ENCODE measurements around the gene TUBA8. TPM values are rescaled to one million over a fixed set of nuclear protein-coding genes. Genes with fewer than 3 reads are reported as not detected.
"Not testable (repeated sequence)": the region's sequence is repeated elsewhere in the genome, so short reads cannot be mapped to it uniquely, and the experiment has no call there.

The TUBA8 gene
- total RNA-seq, 1 donor from 2014 or later, result 1.8 TPM

- Mint-ChIP-seq H3K36me3 (ENCODE audit: low read depth) (peaks cover 3% of the 10 kb centered on the region), H3K27ac (no peak overlapping the region), H3K4me3 (ENCODE audit: low read depth) (no peak overlapping the region), H3K4me1 (ENCODE audit: low read depth) (peaks cover 20% of the 10 kb centered on the region), H3K9me3 (no peaks in the 10 kb centered on the region), H3K27me3 (ENCODE audit: low read depth) (peaks cover 28% of the 10 kb centered on the region)
- intact Hi-C loops (cut with micrococcal nuclease), result loop anchor here (5.0 kb wide), 1 partner anchor 37 kb away; the partner anchor contains the start of gene PEX26
- no peak for DNase-seq (ENCODE audit: low spot score)
Measured at GRCh38 chr22:18114495-18114894, 3.9 kb downstream of the TUBA8 start.

DNA sequence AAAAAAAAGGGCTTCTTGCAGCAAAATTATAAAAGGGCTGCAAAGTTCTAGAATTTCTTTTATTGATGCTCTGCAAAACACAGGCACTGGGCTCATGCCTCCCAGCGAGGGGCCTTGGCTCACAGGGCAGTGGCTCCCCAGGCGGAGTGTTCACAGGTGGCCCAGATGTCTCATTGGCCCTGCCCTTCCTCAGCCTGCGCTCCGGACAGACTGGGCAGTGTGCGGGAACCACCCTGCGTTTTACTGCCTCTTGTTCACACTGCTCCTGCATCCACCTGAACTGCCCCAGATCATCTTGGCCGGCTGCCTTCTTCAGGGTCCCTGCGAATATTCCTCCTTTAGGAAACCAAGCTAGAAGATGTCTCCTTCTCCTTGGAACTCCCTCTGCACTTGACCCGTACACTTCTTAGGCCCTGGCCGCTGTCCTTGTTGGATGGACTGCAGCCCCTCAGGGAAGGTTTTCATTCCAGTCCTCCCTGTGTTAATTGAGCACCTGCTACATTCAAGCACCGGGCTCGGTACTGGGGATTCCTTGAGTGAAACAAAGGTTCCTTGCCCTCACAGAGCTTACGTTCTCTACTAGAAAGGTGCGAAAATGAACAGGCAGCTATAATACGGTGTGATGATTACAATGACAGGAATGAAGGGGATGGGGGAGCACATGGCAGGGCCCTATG, 4.5 kb downstream of the TUBA8 start:
- no peak overlapping the region for H3K4me3 Mint-ChIP-seq (ENCODE audit: low read depth)
- H3K27ac Mint-ChIP-seq, result no peak overlapping the region
- peaks cover 19% of the 10 kb centered on the region for H3K4me1 Mint-ChIP-seq (ENCODE audit: low read depth)
- H3K27me3 Mint-ChIP-seq (ENCODE audit: low read depth), result peaks cover 22% of the 10 kb centered on the region
- intact Hi-C loops (cut with micrococcal nuclease), result loop anchor here (5.0 kb wide), 1 partner anchor 38 kb away; the partner anchor contains the start of gene PEX26
- DNase-seq (ENCODE audit: low spot score), result no peak
- no peaks in the 10 kb centered on the region for H3K9me3 Mint-ChIP-seq
- H3K36me3 Mint-ChIP-seq (ENCODE audit: low read depth), result no peaks in the 10 kb centered on the region

- intact Hi-C loops (cut with micrococcal nuclease), result no loop called here
- Mint-ChIP-seq H3K4me1 (ENCODE audit: low read depth) (peaks cover 21% of the 10 kb centered on the region), H3K36me3 (ENCODE audit: low read depth) (no peaks in the 10 kb centered on the region), H3K4me3 (ENCODE audit: low read depth) (no peak overlapping the region), H3K9me3 (no peaks in the 10 kb centered on the region), H3K27ac (no peak overlapping the region), H3K27me3 (ENCODE audit: low read depth) (peaks cover 19% of the 10 kb centered on the region)
- DNase-seq (ENCODE audit: low spot score), result no peak
Measured at GRCh38 chr22:18115906-18116371, 5.3 kb downstream of the TUBA8 start.

GRCh38 chr22:18116634-18117033, 6.0 kb downstream of the TUBA8 start:
- no peak overlapping the region for H3K27ac Mint-ChIP-seq
- intact Hi-C loops (cut with micrococcal nuclease), result no loop called here

DNA sequence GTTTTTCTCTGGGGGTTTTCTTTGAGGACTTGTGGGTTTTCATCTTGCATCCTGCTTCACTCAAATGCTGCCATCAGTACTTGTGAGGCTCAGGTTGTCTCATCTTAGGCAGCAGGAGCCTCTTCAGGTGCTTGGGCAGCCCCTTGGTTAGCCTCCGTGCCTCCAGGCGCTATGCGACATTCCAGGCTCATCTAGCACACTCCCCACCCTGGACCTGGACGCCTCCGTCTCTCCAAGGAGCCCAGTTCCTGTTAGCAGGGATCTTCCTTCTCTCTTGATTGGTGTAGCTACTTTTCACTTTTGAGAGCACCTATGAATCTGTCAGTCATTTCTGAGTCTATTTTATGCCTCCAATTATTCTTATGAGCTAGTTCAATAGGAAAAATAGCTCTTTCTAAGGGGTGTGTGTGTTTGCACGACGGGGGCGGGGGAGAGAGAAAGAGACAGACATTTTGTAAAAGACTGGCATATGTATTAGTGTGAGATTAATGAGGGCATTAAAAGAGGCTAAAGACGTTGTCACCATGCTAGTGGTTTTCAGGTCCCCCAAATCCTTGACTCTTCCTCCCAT, 7.8 kb downstream of the TUBA8 start:
- no peaks in the 10 kb centered on the region for H3K9me3 Mint-ChIP-seq
- H3K4me3 Mint-ChIP-seq (ENCODE audit: low read depth), result no peak overlapping the region
- H3K4me1 Mint-ChIP-seq (ENCODE audit: low read depth), result peaks cover 21% of the 10 kb centered on the region
- no peak overlapping the region for H3K27ac Mint-ChIP-seq
- DNase-seq (ENCODE audit: low spot score), result no peak
- no peaks in the 10 kb centered on the region for H3K27me3 Mint-ChIP-seq (ENCODE audit: low read depth)
- H3K36me3 Mint-ChIP-seq (ENCODE audit: low read depth), result no peaks in the 10 kb centered on the region
- intact Hi-C loops (cut with micrococcal nuclease), result no loop called here

More at GRCh38 chr22:18116634-18117033, 6.0 kb downstream of the TUBA8 start:
- DNase-seq (ENCODE audit: low spot score), result no peak
- peaks cover 21% of the 10 kb centered on the region for H3K4me1 Mint-ChIP-seq (ENCODE audit: low read depth)
- H3K9me3 Mint-ChIP-seq, result no peaks in the 10 kb centered on the region
- H3K36me3 Mint-ChIP-seq (ENCODE audit: low read depth), result no peaks in the 10 kb centered on the region
- peaks cover 14% of the 10 kb centered on the region for H3K27me3 Mint-ChIP-seq (ENCODE audit: low read depth)
- no peak overlapping the region for H3K4me3 Mint-ChIP-seq (ENCODE audit: low read depth)

DNA sequence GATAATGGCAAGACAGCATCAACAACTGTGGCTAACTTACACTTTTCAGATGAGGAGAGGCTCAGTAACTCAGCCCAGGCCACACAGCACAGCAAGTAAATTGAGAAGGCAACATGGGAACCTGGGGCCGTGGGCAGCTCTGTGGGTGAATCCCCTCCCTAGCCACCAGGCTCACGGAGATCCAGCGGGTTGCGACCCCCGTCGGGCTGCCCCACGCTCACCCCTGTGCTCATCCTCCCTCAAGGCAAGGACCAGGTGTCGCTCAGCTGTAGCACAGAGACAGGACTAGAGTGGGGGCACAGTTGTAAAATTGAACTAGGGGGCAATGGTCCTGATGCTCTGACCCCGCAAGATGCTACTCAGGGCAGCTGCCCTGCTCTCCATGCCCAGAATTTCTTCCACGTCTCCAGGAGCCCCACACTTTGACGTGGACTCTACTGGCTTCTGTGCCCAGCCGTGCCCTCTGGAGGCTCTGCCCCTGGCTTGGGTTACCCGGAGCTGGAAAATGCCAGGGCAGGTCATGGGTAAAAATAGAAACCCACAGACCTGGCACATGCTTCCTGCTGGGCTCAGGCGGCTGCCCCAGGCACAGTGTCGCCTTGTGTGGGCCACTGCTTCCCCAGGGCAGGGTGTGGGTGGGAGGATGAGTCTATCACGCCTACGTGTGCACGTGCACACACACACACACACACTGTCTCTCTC, 9.0 kb downstream of the TUBA8 start:
- intact Hi-C loops (cut with micrococcal nuclease), result no loop called here
- peak overlapping the region; percentile 24 for H3K27ac Mint-ChIP-seq
- no peaks in the 10 kb centered on the region for H3K9me3 Mint-ChIP-seq
- no peak for DNase-seq (ENCODE audit: low spot score)
- H3K36me3 Mint-ChIP-seq (ENCODE audit: low read depth), result no peaks in the 10 kb centered on the region
- no peak overlapping the region for H3K4me3 Mint-ChIP-seq (ENCODE audit: low read depth)
- H3K27me3 Mint-ChIP-seq (ENCODE audit: low read depth), result no peaks in the 10 kb centered on the region
- peaks cover 11% of the 10 kb centered on the region for H3K4me1 Mint-ChIP-seq (ENCODE audit: low read depth)

GRCh38 chr22:18120857-18121256, 10.2 kb downstream of the TUBA8 start:
- Mint-ChIP-seq H3K27ac (no peak overlapping the region), H3K4me1 (ENCODE audit: low read depth) (peaks cover 9% of the 10 kb centered on the region), H3K9me3 (no peaks in the 10 kb centered on the region), H3K4me3 (ENCODE audit: low read depth) (no peak overlapping the region), H3K27me3 (ENCODE audit: low read depth) (no peaks in the 10 kb centered on the region), H3K36me3 (ENCODE audit: low read depth) (no peaks in the 10 kb centered on the region)
- intact Hi-C loops (cut with micrococcal nuclease), result no loop called here
- DNase-seq (ENCODE audit: low spot score), result no peak

DNA sequence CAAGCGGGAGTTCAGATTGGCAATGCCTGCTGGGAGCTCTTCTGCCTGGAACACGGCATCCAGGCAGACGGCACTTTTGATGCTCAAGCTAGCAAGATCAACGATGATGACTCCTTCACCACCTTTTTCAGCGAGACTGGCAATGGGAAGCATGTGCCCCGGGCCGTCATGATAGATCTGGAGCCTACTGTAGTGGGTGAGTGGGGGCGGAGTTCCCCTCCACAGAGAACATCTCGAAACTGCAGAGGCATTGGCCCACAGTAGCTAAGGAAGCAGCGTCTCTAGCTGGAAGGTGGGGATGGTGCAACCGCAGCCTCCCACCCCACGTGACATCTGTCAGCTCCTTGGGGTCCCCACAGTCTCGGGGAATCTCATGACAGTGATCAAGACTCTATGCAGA, 10.9 kb downstream of the TUBA8 start:
- H3K4me1 Mint-ChIP-seq (ENCODE audit: low read depth), result peaks cover 9% of the 10 kb centered on the region
- no peaks in the 10 kb centered on the region for H3K36me3 Mint-ChIP-seq (ENCODE audit: low read depth)
- no peak for DNase-seq (ENCODE audit: low spot score)
- intact Hi-C loops (cut with micrococcal nuclease), result no loop called here
- H3K9me3 Mint-ChIP-seq, result no peaks in the 10 kb centered on the region
- no peak overlapping the region for H3K4me3 Mint-ChIP-seq (ENCODE audit: low read depth)
- H3K27me3 Mint-ChIP-seq (ENCODE audit: low read depth), result no peaks in the 10 kb centered on the region
- no peak overlapping the region for H3K27ac Mint-ChIP-seq

DNA sequence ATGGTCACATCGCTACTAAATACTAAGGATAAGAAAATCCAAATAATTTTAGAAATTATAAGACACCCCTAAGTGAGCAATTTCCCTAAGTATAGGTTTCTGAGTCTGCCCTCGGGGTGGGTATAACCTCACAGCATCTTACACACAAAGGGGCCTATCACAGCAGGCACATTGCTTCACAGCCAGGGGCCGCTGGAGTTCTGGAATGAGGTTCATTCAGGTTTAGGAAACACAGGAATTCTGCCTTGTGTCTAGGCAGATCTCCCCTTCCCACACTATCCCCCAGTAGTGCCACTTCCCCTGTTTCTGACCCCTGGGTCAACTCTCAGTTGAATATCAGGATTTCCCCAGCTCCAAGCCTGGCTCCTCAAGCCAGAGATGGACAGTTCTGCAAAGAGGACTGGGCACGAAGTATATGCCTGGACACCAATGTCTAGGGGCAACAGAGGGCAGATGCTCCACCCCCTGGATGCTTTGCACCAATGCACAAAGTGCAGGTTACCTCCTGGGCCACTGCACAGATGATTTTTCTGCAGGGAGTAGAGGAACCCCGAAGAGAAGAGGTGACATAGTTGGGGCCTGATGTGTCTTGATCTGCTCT, 11.4 kb downstream of the TUBA8 start:
- H3K4me3 Mint-ChIP-seq (ENCODE audit: low read depth), result no peak overlapping the region
- no peaks in the 10 kb centered on the region for H3K9me3 Mint-ChIP-seq
- no peaks in the 10 kb centered on the region for H3K27me3 Mint-ChIP-seq (ENCODE audit: low read depth)
- no peaks in the 10 kb centered on the region for H3K36me3 Mint-ChIP-seq (ENCODE audit: low read depth)
- H3K4me1 Mint-ChIP-seq (ENCODE audit: low read depth), result peaks cover 9% of the 10 kb centered on the region
- intact Hi-C loops (cut with micrococcal nuclease), result no loop called here
- no peak for DNase-seq (ENCODE audit: low spot score)
- H3K27ac Mint-ChIP-seq, result no peak overlapping the region

GRCh38 chr22:18123476-18124025, 12.9 kb downstream of the TUBA8 start:
- H3K4me3 Mint-ChIP-seq (ENCODE audit: low read depth); intact Hi-C loops (cut with micrococcal nuclease); H3K27me3 Mint-ChIP-seq (ENCODE audit: low read depth); H3K36me3 Mint-ChIP-seq (ENCODE audit: low read depth); DNase-seq (ENCODE audit: low spot score); H3K9me3 Mint-ChIP-seq; H3K4me1 Mint-ChIP-seq (ENCODE audit: low read depth); H3K27ac Mint-ChIP-seq: not testable (repeated sequence)

- no peak overlapping the region for H3K4me3 Mint-ChIP-seq (ENCODE audit: low read depth)
- intact Hi-C loops (cut with micrococcal nuclease), result no loop called here
- H3K27me3 Mint-ChIP-seq (ENCODE audit: low read depth), result no peaks in the 10 kb centered on the region
- H3K9me3 Mint-ChIP-seq, result no peaks in the 10 kb centered on the region
- no peak overlapping the region for H3K27ac Mint-ChIP-seq
- no peaks in the 10 kb centered on the region for H3K4me1 Mint-ChIP-seq (ENCODE audit: low read depth)
- DNase-seq (ENCODE audit: low spot score), result no peak
- no peaks in the 10 kb centered on the region for H3K36me3 Mint-ChIP-seq (ENCODE audit: low read depth)
Measured at GRCh38 chr22:18126606-18127005, 16.0 kb downstream of the TUBA8 start.

- no peaks in the 10 kb centered on the region for H3K4me1 Mint-ChIP-seq (ENCODE audit: low read depth)
- no peaks in the 10 kb centered on the region for H3K36me3 Mint-ChIP-seq (ENCODE audit: low read depth)
- no peaks in the 10 kb centered on the region for H3K9me3 Mint-ChIP-seq
- no peak overlapping the region for H3K27ac Mint-ChIP-seq
- no peak overlapping the region for H3K4me3 Mint-ChIP-seq (ENCODE audit: low read depth)
- no peak for DNase-seq (ENCODE audit: low spot score)
- H3K27me3 Mint-ChIP-seq (ENCODE audit: low read depth), result no peaks in the 10 kb centered on the region
- intact Hi-C loops (cut with micrococcal nuclease), result no loop called here
Measured at GRCh38 chr22:18130018-18130417, 19.4 kb downstream of the TUBA8 start.
